ENCODE data around the gene AQR.

- TF ChIP-seq POLR2A (IDR thresholded peaks at IDR 0.05; ENCODE audit: low read depth, low read length) (no peak), POLR2AphosphoS5 (IDR thresholded peaks at IDR 0.05; ENCODE audit: low read depth, low read length) (no peak)
Observed at GRCh38 chr15:34812369-34812768, 157.2 kb downstream of the AQR start.
